ENCODE measurements around the gene DYNLRB2. TPM values are rescaled to one million over a fixed set of nuclear protein-coding genes. Genes with fewer than 3 reads are reported as not detected.
A peak's percentile ranks its signal among the peaks of the same experiment; 100 is the strongest.

DYNLRB2 gene
- total and polyA plus RNA-seq, 4 experiments from 2014 or later: 0.78 TPM; not detected in 3

DNA sequence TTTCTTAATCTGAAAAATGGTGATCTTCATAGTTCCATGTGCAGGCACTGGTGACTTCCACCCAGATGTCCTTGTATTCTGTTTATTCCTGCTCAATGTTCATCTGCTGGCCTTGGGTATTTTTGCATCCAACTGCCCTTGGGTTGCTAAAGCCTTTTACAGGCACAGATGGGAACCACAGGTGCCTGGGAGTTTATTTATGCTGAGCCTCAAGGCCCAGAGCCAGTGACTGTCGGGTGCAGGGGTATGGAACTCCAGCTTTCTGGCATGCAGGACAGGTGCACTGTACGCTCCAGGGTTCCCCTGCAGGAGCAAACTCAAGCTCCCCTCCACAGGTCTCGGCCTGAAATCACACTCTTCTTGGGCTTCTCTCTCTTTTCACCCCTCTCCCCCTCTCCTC is 22.3 kb downstream of the DYNLRB2 start:
- POLR2A ChIA-PET (ENCODE audit: partially characterized antibody): no interaction called here

DNA sequence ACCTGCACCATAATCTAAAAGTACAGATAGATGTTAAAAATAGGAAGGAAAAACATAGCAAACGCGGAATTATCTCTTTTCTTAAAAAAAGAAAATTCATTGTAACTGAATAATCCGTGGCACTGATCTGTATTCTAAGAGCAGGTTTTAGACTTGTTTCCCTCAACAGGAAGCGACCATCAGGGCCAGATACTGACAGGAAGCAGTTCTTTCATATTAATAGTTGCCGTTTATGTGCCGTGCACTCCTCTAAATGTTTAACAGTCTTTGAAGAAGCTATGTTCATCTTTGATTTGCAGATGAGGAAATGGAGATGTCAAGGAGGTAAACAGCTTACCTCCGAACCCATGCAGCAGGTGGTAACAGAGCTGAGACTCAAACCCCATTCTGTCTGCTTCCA is 23.6 kb downstream of the DYNLRB2 start:
- H3K4me1 ChIP-seq (ENCODE audit: insufficient read depth, low read length): peaks cover 21% of the 10 kb centered on the region
- Mint-ChIP-seq H3K4me1 (peaks cover 12 to 23% (median 22%) of the 10 kb centered on the region in 4 donors), H3K27ac (peak overlapping the region; percentile 13 to 88 (median 65)), H3K9me3 (no peaks in the 10 kb centered on the region), H3K4me3 (peak overlapping the region in 7 of 8 donors; percentile 26 to 62 (median 41)), H3K27me3 (peaks cover 0 to 2% of the 10 kb centered on the region in 2 donors), H3K36me3 (peaks cover 0 to 4% of the 10 kb centered on the region in 2 donors)
- H3K4me3 ChIP-seq (ENCODE audit: low read length in 2 of 2): peak overlapping the region in 1 of 2 donors; percentile 22
- H3K36me3 ChIP-seq (ENCODE audit: insufficient read depth, low read length): no peaks in the 10 kb centered on the region
- intact Hi-C loops (cut with micrococcal nuclease): no loop called here
- DNase-seq: peak in 1 of 5 donors; percentile 10
- H3K27ac ChIP-seq (ENCODE audit: low read depth, low read length): no peak overlapping the region
- no peaks in the 10 kb centered on the region for H3K27me3 ChIP-seq (ENCODE audit: insufficient read depth, low read length)
- ChIA-PET POLR2A (ENCODE audit: partially characterized antibody) (interaction anchor here (1.1 to 1.7 kb wide), 4 partner anchors 11 to 27 kb away, joined by 5 to 12 read pairs (median 9); partner anchors contain the start of gene DYNLRB2), CTCF (ENCODE audit: partially characterized antibody) (interaction anchor here (0.7 to 1.5 kb wide), 4 partner anchors 16 to 38 kb away, joined by 3 to 10 read pairs (median 4); no protein-coding TSS in a partner anchor)
- no peaks in the 10 kb centered on the region for H3K9me3 ChIP-seq (ENCODE audit: control insufficient read depth in 1 of 2, low read length in 2 of 2)

More for the DNA sequence above, 22.3 kb downstream of the DYNLRB2 start:
- CTCF ChIA-PET (ENCODE audit: partially characterized antibody): interaction anchor here (1.0 kb wide), 1 partner anchor 28 kb away, joined by 3 read pairs; no protein-coding TSS in a partner anchor
- H3K27me3 ChIP-seq (ENCODE audit: insufficient read depth, low read length): no peaks in the 10 kb centered on the region
- Mint-ChIP-seq H3K36me3 (peaks cover 0 to 4% of the 10 kb centered on the region in 2 donors), H3K4me1 (peaks cover 7 to 16% (median 14%) of the 10 kb centered on the region in 4 donors), H3K27ac (peak overlapping the region in 1 of 7 donors; percentile 14), H3K4me3 (no peak overlapping the region), H3K27me3 (peaks cover 0 to 2% of the 10 kb centered on the region in 2 donors), H3K9me3 (no peaks in the 10 kb centered on the region)
- DNase-seq: no peak
- no peak overlapping the region for H3K27ac ChIP-seq (ENCODE audit: low read depth, low read length)
- no peak overlapping the region for H3K4me3 ChIP-seq (ENCODE audit: low read length in 2 of 2)
- H3K36me3 ChIP-seq (ENCODE audit: insufficient read depth, low read length): no peaks in the 10 kb centered on the region
- no peaks in the 10 kb centered on the region for H3K9me3 ChIP-seq (ENCODE audit: control insufficient read depth in 1 of 2, low read length in 2 of 2)
- intact Hi-C loops (cut with micrococcal nuclease): no loop called here
- peaks cover 15% of the 10 kb centered on the region for H3K4me1 ChIP-seq (ENCODE audit: insufficient read depth, low read length)

DNA sequence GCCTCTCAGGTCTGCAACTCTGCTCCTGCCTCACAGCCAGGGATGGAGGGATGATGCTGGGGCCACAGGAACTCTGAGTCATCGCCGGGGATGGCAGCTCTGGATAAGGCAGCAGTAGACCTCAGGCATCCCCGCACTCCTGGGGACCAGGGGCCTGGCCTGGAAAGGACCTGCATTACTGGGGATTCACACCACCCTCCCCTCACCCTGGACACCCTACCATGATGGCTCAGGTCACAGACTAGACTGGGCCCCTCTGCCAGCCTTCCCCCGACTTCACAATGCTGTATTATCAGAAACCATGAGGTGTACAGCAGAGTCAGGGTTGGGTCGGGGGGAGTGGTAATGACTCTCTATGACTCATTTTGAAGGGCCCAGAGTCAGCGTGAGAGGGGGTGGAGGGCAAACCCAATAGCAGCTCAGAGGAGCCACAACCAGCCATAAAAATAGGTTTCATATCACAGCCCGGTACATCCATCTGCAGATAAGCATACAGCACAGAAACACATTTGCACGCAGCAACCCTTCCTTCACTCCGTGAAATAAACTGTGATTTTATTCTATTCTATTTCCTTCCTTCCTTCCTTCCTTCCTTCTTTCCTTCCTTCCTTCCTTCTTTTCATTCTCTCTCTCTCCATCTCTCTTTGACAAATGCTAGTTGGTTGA is 28.8 kb downstream of the DYNLRB2 start:
- ChIA-PET POLR2A (ENCODE audit: partially characterized antibody) (no interaction called here), CTCF (ENCODE audit: partially characterized antibody) (no interaction called here)
- H3K36me3 Mint-ChIP-seq: peaks cover 0 to 4% of the 10 kb centered on the region in 2 donors
- Histone ChIP-seq H3K27me3 (ENCODE audit: insufficient read depth, low read length) (no peaks in the 10 kb centered on the region), H3K9me3 (ENCODE audit: control insufficient read depth in 1 of 2, low read length in 2 of 2) (no peaks in the 10 kb centered on the region), H3K36me3 (ENCODE audit: insufficient read depth, low read length) (no peaks in the 10 kb centered on the region), H3K27ac (ENCODE audit: low read depth, low read length) (no peak overlapping the region), H3K4me1 (ENCODE audit: insufficient read depth, low read length) (peaks cover 21% of the 10 kb centered on the region), H3K4me3 (ENCODE audit: low read length in 2 of 2) (no peak overlapping the region)
- H3K27me3 Mint-ChIP-seq: peaks cover 0 to 2% of the 10 kb centered on the region in 2 donors
- H3K27ac Mint-ChIP-seq: peak overlapping the region in 4 of 7 donors; percentile 0 to 58 (median 42)
- intact Hi-C loops (cut with micrococcal nuclease): no loop called here
- peak in 3 of 5 donors; percentile 17 to 79 (median 19) for DNase-seq
- H3K9me3 Mint-ChIP-seq: peaks cover 0 to 4% (median 0%) of the 10 kb centered on the region in 8 donors
- peaks cover 22 to 32% (median 29%) of the 10 kb centered on the region in 4 donors for H3K4me1 Mint-ChIP-seq
- H3K4me3 Mint-ChIP-seq: peak overlapping the region in 5 of 8 donors; percentile 0 to 73 (median 28)

DNA sequence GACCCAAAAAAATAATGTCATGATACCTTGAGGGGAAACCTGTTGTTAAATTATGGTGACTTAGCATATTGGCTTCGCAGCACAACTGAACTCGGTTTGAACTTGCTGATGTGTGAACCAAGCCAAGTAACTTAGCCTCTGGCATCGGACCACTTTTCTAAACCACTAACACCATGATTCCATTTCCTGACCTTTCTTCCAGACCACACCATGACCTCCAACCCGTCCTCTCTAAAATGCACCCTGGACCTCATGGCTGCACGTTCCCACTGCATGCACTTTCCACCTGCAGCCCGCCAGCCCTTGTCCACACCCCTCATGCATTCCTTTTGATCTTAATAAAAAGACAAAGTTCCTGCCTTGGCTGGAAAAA is 29.3 kb downstream of the DYNLRB2 start:
- Mint-ChIP-seq H3K27me3 (peaks cover 0 to 2% of the 10 kb centered on the region in 2 donors), H3K27ac (peak overlapping the region in 2 of 7 donors; percentile 58 to 76), H3K4me1 (peaks cover 18 to 27% (median 24%) of the 10 kb centered on the region in 4 donors), H3K36me3 (peaks cover 0 to 4% of the 10 kb centered on the region in 2 donors), H3K9me3 (peaks cover 0 to 4% (median 0%) of the 10 kb centered on the region in 8 donors), H3K4me3 (peak overlapping the region in 6 of 8 donors; percentile 0 to 73 (median 42))
- ChIA-PET POLR2A (ENCODE audit: partially characterized antibody) (no interaction called here), CTCF (ENCODE audit: partially characterized antibody) (no interaction called here)
- peak in 1 of 5 donors; percentile 10 for DNase-seq
- H3K4me3 ChIP-seq (ENCODE audit: low read length in 2 of 2): no peak overlapping the region
- no peaks in the 10 kb centered on the region for H3K27me3 ChIP-seq (ENCODE audit: insufficient read depth, low read length)
- H3K27ac ChIP-seq (ENCODE audit: low read depth, low read length): no peak overlapping the region
- no peaks in the 10 kb centered on the region for H3K9me3 ChIP-seq (ENCODE audit: control insufficient read depth in 1 of 2, low read length in 2 of 2)
- peaks cover 15% of the 10 kb centered on the region for H3K4me1 ChIP-seq (ENCODE audit: insufficient read depth, low read length)
- intact Hi-C loops (cut with micrococcal nuclease): no loop called here
- no peaks in the 10 kb centered on the region for H3K36me3 ChIP-seq (ENCODE audit: insufficient read depth, low read length)

DNA sequence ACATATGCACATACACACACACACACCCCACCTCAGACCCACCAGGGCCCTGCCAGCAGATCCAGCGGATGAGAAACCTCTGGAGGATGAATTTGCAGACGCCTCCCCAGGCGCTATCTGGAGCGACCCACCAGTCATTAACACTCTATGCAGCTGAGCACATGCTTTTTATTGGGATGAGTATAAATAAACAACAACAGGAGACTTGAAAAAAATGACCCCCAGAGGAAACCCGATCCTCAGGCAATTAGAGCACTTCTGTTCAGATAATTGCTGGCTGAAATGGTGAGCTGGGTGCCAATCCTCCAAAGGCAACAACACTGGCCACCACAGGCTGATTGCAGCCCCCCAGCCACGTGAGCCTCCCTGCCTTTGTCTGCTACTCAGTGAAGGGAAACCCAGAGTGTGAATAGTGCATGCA is 32.9 kb downstream of the DYNLRB2 start:
- ChIA-PET POLR2A (ENCODE audit: partially characterized antibody) (no interaction called here), CTCF (ENCODE audit: partially characterized antibody) (interaction anchor here (1.6 kb wide), 1 partner anchor 47 kb away, joined by 4 read pairs; no protein-coding TSS in a partner anchor)
- Mint-ChIP-seq H3K27me3 (peaks cover 0 to 2% of the 10 kb centered on the region in 2 donors), H3K36me3 (no peaks in the 10 kb centered on the region), H3K4me1 (peaks cover 22 to 34% (median 26%) of the 10 kb centered on the region in 4 donors), H3K4me3 (no peak overlapping the region), H3K27ac (no peak overlapping the region), H3K9me3 (peaks cover 0 to 4% (median 0%) of the 10 kb centered on the region in 8 donors)
- no peaks in the 10 kb centered on the region for H3K9me3 ChIP-seq (ENCODE audit: control insufficient read depth in 1 of 2, low read length in 2 of 2)
- intact Hi-C loops (cut with micrococcal nuclease): no loop called here
- no peak overlapping the region for H3K27ac ChIP-seq (ENCODE audit: low read depth, low read length)
- DNase-seq: no peak
- H3K27me3 ChIP-seq (ENCODE audit: insufficient read depth, low read length): no peaks in the 10 kb centered on the region
- H3K4me1 ChIP-seq (ENCODE audit: insufficient read depth, low read length): peaks cover 25% of the 10 kb centered on the region
- no peak overlapping the region for H3K4me3 ChIP-seq (ENCODE audit: low read length in 2 of 2)
- H3K36me3 ChIP-seq (ENCODE audit: insufficient read depth, low read length): no peaks in the 10 kb centered on the region

GRCh38 chr16:80576343-80576912 is 35.6 kb downstream of the DYNLRB2 start:
- CTCF ChIA-PET (ENCODE audit: partially characterized antibody): interaction anchor here (1.0 to 1.2 kb wide), 2 partner anchors 15 to 49 kb away, joined by 3 read pairs; no protein-coding TSS in a partner anchor
- no peaks in the 10 kb centered on the region for H3K9me3 ChIP-seq (ENCODE audit: control insufficient read depth in 1 of 2, low read length in 2 of 2)
- H3K4me1 Mint-ChIP-seq: peaks cover 20 to 31% (median 25%) of the 10 kb centered on the region in 4 donors

More at GRCh38 chr16:80576343-80576912, 35.6 kb downstream of the DYNLRB2 start:
- Mint-ChIP-seq H3K4me3 (no peak overlapping the region), H3K36me3 (no peaks in the 10 kb centered on the region), H3K9me3 (no peaks in the 10 kb centered on the region), H3K27ac (no peak overlapping the region), H3K27me3 (no peaks in the 10 kb centered on the region)
- peaks cover 37% of the 10 kb centered on the region for H3K4me1 ChIP-seq (ENCODE audit: insufficient read depth, low read length)
- POLR2A ChIA-PET (ENCODE audit: partially characterized antibody): interaction anchor here (0.6 to 1.8 kb wide), 2 partner anchors 12 to 71 kb away, joined by 3 to 5 read pairs; no protein-coding TSS in a partner anchor
- H3K27me3 ChIP-seq (ENCODE audit: insufficient read depth, low read length): no peaks in the 10 kb centered on the region
- H3K4me3 ChIP-seq (ENCODE audit: low read length in 2 of 2): no peak overlapping the region
- no peaks in the 10 kb centered on the region for H3K36me3 ChIP-seq (ENCODE audit: insufficient read depth, low read length)
- no peak for DNase-seq
- H3K27ac ChIP-seq (ENCODE audit: low read depth, low read length): no peak overlapping the region
- intact Hi-C loops (cut with micrococcal nuclease): no loop called here
